HepG2 (cell line): ENCODE measurements around the gene ARIH2. TPM values are rescaled to one million over a fixed set of nuclear protein-coding genes. Genes with fewer than 3 reads are reported as not detected.

Source experiments
- KIAA2018 ChIP-seq: sonication (generic); formaldehyde crosslinking; IDR thresholded peaks from 2 replicates; pipeline ENCODE4 v1.5.0; 2020; ENCODE audit warnings: mild to moderate bottlenecking, missing genetic modification reagents, borderline replicate concordance
- MTF2 ChIP-seq: sonication (generic); formaldehyde crosslinking; IDR thresholded peaks from 2 replicates; pipeline ENCODE4 v1.5.0; 2020; ENCODE audit warnings: missing genetic modification reagents, borderline replicate concordance
- NFATC3 ChIP-seq: sonication (generic); formaldehyde crosslinking; IDR thresholded peaks from 2 replicates; pipeline ENCODE4 v1.5.1; 2020; ENCODE audit warnings: mild to moderate bottlenecking, missing genetic modification reagents
- SP1 ChIP-seq, 2 experiments: fragments of 450-650 bp in 1 of 2; sonication (generic) in 1 of 2; formaldehyde crosslinking in 1 of 2; IDR thresholded peaks; 2 replicates each; pipeline versions ENCODE4 v1.4.0 to v1.6.1; 2016 to 2020; ENCODE audit warnings: missing genetic modification reagents in 1 of 2
- ZBTB4 ChIP-seq: sonication (generic); formaldehyde crosslinking; IDR thresholded peaks from 2 replicates; pipeline ENCODE4 v1.4.0; 2020; ENCODE audit warnings: missing genetic modification reagents, mild to moderate bottlenecking, borderline replicate concordance
- ZEB1 ChIP-seq: IDR thresholded peaks from 2 replicates; pipeline ENCODE4 v1.6.1; 2012; ENCODE audit warnings: mild to moderate bottlenecking, low read depth, inconsistent platforms; ENCODE audit not compliant: insufficient replicate concordance
- ZNF276 ChIP-seq: sonication (generic); formaldehyde crosslinking; IDR thresholded peaks from 2 replicates; pipeline ENCODE4 v1.4.0; 2020; ENCODE audit warnings: mild to moderate bottlenecking, low read depth, missing genetic modification reagents
- ZNF367 ChIP-seq: sonication (generic); formaldehyde crosslinking; IDR thresholded peaks from 2 replicates; pipeline ENCODE4 v1.4.0; 2020; ENCODE audit warnings: missing genetic modification reagents, borderline replicate concordance
- polyA plus RNA-seq, 8 experiments: library from polyadenylated mRNA; depleted of rRNA in 3 of 8; stranded (reverse) in 7 of 8; unstranded in 1 of 8; fragments of >200 nt; fragmentation: Illumina TruSeq in 4 of 8; extraction: Trizol in 4 of 8; gene quantifications; 2 replicates each; pipeline versions ENCODE4 v1.2.1 to v1.2.3, GENCODE V29; 2011 to 2016; ENCODE audit warnings: low read depth in 4 of 8, missing spikeins in 1 of 8, mixed read lengths in 1 of 8; ENCODE audit not compliant: insufficient read depth in 1 of 8
- total RNA-seq, 5 experiments: library from RNA; depleted of rRNA; stranded (reverse); fragments of >200 nt; fragmentation: Illumina TruSeq; extraction: Trizol; gene quantifications; 2 replicates each; pipeline ENCODE4 v1.2.3, GENCODE V29; 2016; ENCODE audit warnings: low read depth in 1 of 5

Gene ARIH2
- total and polyA plus RNA-seq, 2 of the 13 experiments (the other 11 are each of a cell fraction or from before 2014, with no cell fraction given), result 64.8 to 83.3 TPM

- TF ChIP-seq KIAA2018 (0 out of 2 replicates have a peak, but pooled peaks have one; percentile 51), MTF2 (CRISPR knock-in tag) (no peak; the same call in 1 of the 2 replicates), ZBTB4 (CRISPR knock-in tag) (no peak), ZEB1 (no peak), ZNF276 (CRISPR knock-in tag) (no peak), ZNF367 (CRISPR knock-in tag) (no peak), NFATC3 (CRISPR knock-in tag) (no peak), SP1 (IDR thresholded peaks at IDR 0.05) (no peak), SP1 (CRISPR knock-in tag; IDR thresholded peaks at IDR 0.05) (no peak)
Measured at GRCh38 chr3:48897460-48898376, 20.9 kb upstream of the ARIH2 start (continued).
